A204.1 (cell line): Measurements from ENCODE around the gene TRHDE.

Source experiments
- FAIRE-seq: peaks from 2 replicates; lab custom pipeline; 2012; peaks lifted over from hg19 to GRCh38; lab: Jason Lieb, UNC

The TRHDE gene

DNA sequence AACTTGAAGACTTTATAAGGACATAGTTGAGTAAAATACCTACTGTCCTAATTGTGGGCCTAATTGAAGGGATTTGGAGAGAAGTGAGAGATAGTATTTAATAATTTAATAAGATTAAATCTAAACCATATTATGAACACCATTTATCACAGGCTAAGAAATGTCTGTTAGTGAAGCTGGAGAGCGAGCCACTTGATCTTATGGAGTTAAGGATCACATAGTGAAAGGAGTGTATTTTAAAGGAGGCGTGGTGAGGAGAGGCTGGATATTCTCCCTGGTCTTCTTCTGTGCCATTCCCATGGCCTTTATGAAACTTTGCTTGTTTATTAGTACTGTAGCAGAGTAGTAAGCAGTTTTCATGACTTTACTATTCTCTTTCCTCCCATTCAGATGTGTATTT lies 172.4 kb downstream of the TRHDE start:
- FAIRE-seq: no peak

GRCh38 chr12:72448089-72448488 lies 175.9 kb downstream of the TRHDE start:
- no peak for FAIRE-seq

DNA sequence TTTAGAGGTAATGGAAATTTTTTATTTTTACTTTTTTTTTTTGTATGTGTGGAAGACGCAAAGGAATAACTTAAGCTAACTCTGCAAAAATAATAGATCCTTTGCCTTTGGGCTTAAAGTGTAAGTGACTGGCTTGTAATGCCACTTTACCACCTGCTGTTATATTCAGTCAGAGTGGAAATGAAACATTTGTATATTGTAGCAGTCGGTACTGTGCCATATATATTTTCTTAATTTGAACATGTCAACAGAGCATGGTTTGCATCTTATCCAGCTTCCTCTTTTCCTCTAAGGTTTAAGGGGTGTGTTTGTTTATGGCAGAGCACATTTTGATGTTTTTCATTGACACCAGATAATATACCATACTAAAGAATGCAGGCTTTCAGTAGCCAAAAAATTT lies 176.6 kb downstream of the TRHDE start:
- FAIRE-seq: no peak

DNA sequence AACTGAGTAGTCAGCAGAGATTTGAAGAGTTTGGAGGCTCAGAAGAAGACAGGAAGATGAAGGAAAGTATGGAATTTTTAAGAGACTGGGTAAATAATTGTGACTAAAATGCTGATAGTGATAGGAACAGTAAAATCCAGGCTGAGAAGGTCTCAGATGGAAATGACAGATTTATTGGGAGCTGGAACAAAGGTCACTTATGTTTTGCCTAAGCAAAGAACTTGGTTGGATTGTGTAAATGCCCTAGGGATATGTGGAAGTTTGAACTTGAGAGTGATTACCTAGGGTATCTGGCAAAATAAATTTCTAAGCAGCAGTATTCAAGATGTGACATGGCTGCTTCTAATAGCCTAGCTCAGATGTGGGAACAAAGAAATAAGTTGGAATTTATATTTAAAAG lies 180.9 kb downstream of the TRHDE start:
- FAIRE-seq: no peak

DNA sequence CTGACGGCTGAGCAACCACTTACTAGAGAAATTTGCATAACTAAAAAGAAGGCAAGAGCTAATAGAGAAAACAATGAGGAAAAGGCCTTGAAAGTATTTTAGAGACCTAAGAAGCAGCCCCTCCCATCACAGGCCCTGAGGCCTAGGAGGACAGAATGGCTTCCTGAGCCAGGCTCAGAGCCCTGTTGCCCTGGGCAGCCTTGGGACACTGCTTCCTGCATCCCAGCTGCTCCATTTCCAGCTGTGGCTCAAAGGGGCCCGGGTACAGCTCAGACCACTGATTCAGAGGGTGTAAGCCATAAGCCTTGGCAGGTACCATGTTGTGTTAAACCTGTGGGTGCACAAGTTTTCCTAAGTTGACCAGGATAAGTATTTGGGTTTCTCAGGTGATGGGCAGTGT lies 181.4 kb downstream of the TRHDE start:
- no peak for FAIRE-seq

DNA sequence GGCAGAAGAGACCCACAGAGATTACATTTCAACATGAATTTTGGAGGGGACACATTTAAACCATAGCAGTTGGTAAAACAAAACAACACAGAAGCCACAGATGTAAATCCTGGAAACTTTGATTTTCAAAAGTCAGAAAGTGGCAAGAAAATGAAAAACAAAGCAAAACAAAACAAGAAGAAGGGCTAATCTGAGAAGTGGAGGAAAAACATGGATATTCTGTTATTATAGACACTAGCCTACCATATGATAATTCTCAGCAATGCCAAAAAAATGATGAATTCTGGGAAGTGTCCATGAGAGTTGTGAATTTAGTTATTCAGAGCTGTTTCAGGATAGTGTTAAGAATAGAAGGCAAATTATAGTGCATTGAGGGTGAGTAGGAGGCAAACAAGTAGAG lies 192.3 kb downstream of the TRHDE start:
- no peak for FAIRE-seq

DNA sequence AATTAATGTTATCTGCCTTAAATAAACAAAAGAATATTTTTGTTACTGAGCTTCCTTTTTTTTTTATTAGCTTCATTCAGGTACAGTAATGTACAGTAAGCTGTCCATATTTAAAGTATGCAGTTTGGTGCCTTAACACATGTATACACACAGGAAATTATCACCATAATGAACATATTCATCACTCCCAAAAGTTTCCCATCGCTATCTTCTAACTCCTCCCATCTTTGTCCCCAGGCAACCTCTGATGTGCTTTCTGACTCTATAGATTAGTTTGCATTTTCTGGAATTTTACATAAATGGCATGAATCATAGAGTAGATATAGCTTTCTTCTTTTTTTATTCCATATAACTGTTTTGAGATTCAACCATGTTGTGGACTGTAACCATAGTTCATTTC lies 193.0 kb downstream of the TRHDE start:
- FAIRE-seq: no peak

GRCh38 chr12:72465940-72466630 lies 193.9 kb downstream of the TRHDE start:
- FAIRE-seq: no peak

- FAIRE-seq: no peak
These were observed 195.8 kb downstream of the TRHDE start for GRCh38 chr12:72467985-72468384.

GRCh38 chr12:72468505-72468904 lies 196.3 kb downstream of the TRHDE start:
- no peak for FAIRE-seq

DNA sequence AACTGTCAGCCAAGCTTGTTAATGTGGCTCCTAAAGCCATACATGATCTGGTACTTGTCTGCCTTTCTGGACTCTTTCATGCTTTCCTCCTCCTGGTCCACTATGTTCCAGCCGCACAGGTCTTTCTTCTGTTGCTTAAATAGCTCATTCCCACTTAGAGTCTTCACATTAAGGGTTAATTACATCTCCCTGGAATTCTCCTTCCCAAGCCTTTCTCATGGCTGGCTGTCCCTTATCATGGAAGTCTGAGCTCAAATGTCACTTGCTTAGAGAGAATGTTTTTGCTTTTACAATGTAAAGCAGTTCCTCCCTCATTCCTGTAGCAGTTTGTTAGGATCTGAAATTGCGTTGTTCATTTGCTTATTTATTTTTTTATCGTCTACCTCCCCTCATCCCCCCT lies 199.6 kb downstream of the TRHDE start:
- no peak for FAIRE-seq

DNA sequence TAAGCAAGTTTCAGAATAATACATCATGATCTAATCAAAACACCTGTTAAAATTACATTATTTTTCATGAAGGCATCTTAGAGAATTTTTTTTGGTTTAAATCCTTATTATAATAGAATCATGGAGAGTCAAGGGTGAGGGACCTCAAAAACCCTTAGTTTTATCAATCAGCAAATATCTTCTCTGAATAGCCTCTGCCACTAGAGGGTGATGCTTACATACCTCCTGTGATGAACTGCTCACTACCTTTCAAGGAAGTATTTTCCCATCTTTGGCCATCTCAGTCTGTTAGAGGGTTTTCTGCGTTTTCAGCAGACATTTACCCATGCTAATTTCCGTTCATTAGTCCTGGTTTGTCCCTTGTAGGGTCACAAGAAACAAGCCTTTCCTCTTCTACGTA lies 200.2 kb downstream of the TRHDE start:
- FAIRE-seq: no peak

GRCh38 chr12:72476301-72476700 lies 204.1 kb downstream of the TRHDE start:
- no peak for FAIRE-seq

DNA sequence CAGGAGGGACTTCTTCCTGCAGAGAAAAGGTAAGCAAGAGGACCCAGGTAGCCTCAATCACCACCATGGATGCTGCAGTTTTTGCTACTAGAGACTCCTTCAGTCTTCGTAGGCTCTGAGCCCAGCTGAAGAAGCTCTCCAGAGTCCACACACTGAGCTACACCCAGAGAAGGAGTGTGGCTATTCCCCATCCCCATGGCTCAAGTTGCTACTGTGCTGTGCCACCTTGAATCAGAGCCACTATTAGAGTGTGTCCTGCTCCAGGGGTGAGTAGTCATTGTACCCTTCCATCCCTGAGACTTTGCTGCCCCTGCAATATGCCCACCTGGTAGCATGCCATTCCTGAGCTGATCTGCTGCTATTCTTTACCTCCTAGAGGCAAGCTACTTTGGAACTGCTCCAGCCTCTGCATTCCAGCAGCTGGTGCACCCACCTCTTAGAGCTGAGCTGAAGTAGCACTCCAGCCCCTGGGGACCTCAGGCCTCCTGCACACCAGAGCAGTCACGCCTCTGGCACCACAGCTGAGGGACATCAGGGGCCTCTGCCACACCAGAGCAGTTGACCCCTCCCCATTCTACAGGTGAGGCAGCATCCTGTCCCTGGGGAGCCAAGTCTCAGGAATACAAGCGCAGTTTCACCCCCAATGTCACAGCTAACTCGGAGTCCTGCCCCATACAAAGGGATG lies 213.0 kb downstream of the TRHDE start:
- no peak for FAIRE-seq

DNA sequence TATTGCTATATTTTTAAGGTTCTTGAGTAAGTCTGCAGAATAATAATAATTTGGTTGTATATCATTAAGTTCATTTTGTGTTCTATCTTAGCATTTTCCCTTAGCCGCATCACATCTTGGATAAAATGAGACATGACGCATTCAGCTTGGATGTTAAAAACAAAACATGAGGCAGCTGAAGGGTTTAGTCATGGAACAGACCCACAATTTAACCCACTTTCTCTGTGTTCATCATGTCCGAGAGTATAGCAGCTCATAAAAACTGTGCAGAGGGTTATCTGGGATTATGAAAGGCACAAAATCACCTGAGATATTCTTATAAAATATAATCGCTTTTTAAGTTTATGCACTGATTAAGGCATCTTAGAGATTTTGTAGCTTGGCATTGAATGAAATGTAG lies 219.3 kb downstream of the TRHDE start:
- FAIRE-seq: no peak

DNA sequence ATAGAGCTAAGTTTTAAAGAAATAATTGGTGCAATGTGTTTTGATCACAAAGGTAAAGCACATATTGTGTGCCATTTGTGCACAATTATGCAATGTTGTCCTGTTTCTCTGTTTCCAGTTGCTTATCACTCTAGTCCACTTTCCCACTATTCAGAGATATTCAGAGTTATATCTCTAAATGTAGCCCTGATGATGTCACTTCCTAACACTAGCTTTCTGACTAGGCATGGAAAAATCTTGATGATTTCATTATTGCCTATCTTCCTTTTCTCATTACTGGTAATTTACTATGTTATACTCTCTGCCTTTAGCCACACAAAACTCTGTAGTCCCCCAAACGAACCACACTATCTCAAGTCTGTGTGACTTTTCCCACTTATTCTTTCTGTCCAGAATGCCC lies 221.2 kb downstream of the TRHDE start:
- no peak for FAIRE-seq

- FAIRE-seq: no peak
These were observed 226.2 kb downstream of the TRHDE start for GRCh38 chr12:72498354-72498753.

DNA sequence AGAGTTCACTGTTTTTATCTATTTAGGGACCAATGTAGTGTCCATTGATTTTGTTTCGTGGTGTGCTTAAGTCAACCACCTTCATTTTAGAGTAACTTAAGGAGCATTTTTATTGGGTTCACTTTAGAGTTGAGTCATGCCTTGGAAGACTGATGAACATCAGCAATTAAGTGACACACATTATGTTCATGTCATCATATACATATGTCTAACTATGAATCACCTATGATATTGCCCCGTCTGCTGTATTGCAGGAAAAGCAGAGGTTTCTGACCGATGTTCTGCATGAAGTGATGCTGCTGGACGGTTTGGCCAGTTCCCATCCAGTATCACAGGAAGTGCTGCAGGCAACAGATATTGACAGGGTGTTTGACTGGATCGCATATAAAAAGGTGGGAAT lies 227.1 kb downstream of the TRHDE start:
- no peak for FAIRE-seq

GRCh38 chr12:72502546-72502945 lies 230.4 kb downstream of the TRHDE start:
- FAIRE-seq: no peak

- no peak for FAIRE-seq
These were observed 233.1 kb downstream of the TRHDE start for GRCh38 chr12:72505227-72505626.

GRCh38 chr12:72509891-72510290 lies 237.7 kb downstream of the TRHDE start:
- no peak for FAIRE-seq

DNA sequence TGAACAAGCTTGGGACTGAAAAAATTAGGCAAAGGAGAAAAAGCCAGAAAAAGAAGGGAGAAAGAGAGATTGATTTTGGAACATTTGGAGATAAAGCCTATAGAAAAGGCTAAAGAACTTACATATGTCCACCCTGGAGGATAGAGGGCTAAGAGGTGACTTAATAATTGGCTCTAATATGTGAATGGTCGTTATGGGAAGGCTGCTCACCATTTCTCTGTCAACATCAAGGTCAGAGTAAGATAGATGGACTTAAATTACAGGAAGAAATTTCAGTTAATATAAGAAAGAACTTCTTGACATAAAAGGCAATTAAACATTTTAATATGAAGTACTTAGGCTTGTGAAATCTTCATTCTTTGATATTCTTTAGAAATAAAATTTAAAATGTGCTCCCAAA lies 238.6 kb downstream of the TRHDE start:
- FAIRE-seq: no peak

GRCh38 chr12:72511498-72511897 lies 239.3 kb downstream of the TRHDE start:
- FAIRE-seq: no peak

GRCh38 chr12:72511906-72512305 lies 239.7 kb downstream of the TRHDE start:
- no peak for FAIRE-seq
